H1 (cell line): ENCODE results near the gene TNFRSF6B. TPM values are rescaled to one million over a fixed set of nuclear protein-coding genes. Genes with fewer than 3 reads are reported as not detected.

Experiments
- CTCF ChIA-PET: fragments of 300-600 bp; sonication (Branson Sonifier 250); formaldehyde crosslinking; loops from one replicate; lab custom pipeline; 2021; ENCODE audit not compliant: partially characterized antibody; lab: Charles Lee
- POLR2A ChIA-PET: fragments of 300-600 bp; sonication (Branson Sonifier 250); formaldehyde crosslinking; loops from one replicate; lab custom pipeline; 2021; ENCODE audit warnings: inconsistent platforms; ENCODE audit not compliant: partially characterized antibody; lab: Charles Lee
- DNase-seq, 2 experiments: peaks; one replicate each; pipeline versions ENCODE4 v3.0.0 to v3.0.0-alpha.2; 2010 to 2022; ENCODE audit warnings: low spot score in 2 of 2, low read depth in 1 of 2, mixed read lengths in 1 of 2
- FAIRE-seq: peaks from 2 replicates; lab custom pipeline; 2011; peaks lifted over from hg19 to GRCh38; lab: Jason Lieb, UNC
- H2AFZ ChIP-seq: 2 replicates; pipeline ENCODE4 v1.8.1; 2012; ENCODE audit warnings: low read length, inconsistent platforms
- H2AK5ac ChIP-seq: 2 replicates; pipeline ENCODE4 v1.6.1; 2013; ENCODE audit warnings: low read depth, low read length
- H2BK120ac ChIP-seq: replicated peaks from 2 replicates; pipeline ENCODE3; 2013; ENCODE audit warnings: low read depth, low read length, inconsistent platforms
- H2BK12ac ChIP-seq: 2 replicates; pipeline ENCODE4 v1.6.1; 2013; ENCODE audit warnings: low read depth, low read length
- H2BK15ac ChIP-seq: 2 replicates; pipeline ENCODE4 v1.6.1; 2013; ENCODE audit warnings: low read length
- H2BK20ac ChIP-seq: 2 replicates; pipeline ENCODE4 v1.6.1; 2013; ENCODE audit warnings: low read length
- H2BK5ac ChIP-seq: 2 replicates; pipeline ENCODE4 v1.6.1; 2013; ENCODE audit warnings: low read depth, low read length
- H3K14ac ChIP-seq: 2 replicates; pipeline ENCODE4 v1.6.1; 2013; ENCODE audit warnings: inconsistent platforms; ENCODE audit not compliant: insufficient read length
- H3K18ac ChIP-seq: 2 replicates; pipeline ENCODE4 v1.6.1; 2013; ENCODE audit warnings: low read length; ENCODE audit errors: extremely low read depth
- H3K23ac ChIP-seq: 2 replicates; pipeline ENCODE4 v1.6.1; 2013; ENCODE audit warnings: inconsistent platforms; ENCODE audit not compliant: insufficient read length
- H3K23me2 ChIP-seq: 2 replicates; pipeline ENCODE4 v1.6.1; 2013; ENCODE audit warnings: low read depth, low read length
- H3K27ac ChIP-seq: 2 replicates; pipeline ENCODE4 v1.6.1; 2011; ENCODE audit warnings: low read depth, low read length, inconsistent platforms
- H3K27me3 ChIP-seq, 4 experiments: replicated peaks in 1 of 4; 1 replicate in 1 of 4; 2 replicates in 3 of 4; pipeline versions ENCODE4 v1.6.1 to v1.8.1; 2011 to 2013; ENCODE audit warnings: low read length in 3 of 4, mild to moderate bottlenecking in 3 of 4, inconsistent platforms in 2 of 4, mixed read lengths in 2 of 4, moderate library complexity in 1 of 4; ENCODE audit not compliant: control insufficient read depth in 3 of 4, insufficient read depth in 3 of 4; ENCODE audit errors: extremely low read depth in 1 of 4
- H3K36me3 ChIP-seq, 4 experiments: 2 replicates each; pipeline versions ENCODE4 v1.6.1 to v1.8.1; 2011 to 2013; ENCODE audit warnings: mild to moderate bottlenecking in 4 of 4, low read length in 3 of 4, moderate library complexity in 2 of 4, control low read depth in 1 of 4, inconsistent platforms in 1 of 4; ENCODE audit not compliant: insufficient read depth in 4 of 4, control insufficient read depth in 2 of 4
- H3K4ac ChIP-seq: replicated peaks from 2 replicates; pipeline ENCODE3; 2013; ENCODE audit warnings: low read length, low read depth, mixed read lengths, inconsistent platforms; ENCODE audit not compliant: insufficient read length
- H3K4me1 ChIP-seq, 4 experiments: replicated peaks in 1 of 4; 1 replicate in 1 of 4; 2 replicates in 3 of 4; pipeline versions ENCODE4 v1.6.1 to v1.8.1; 2011 to 2013; ENCODE audit warnings: low read length in 3 of 4, inconsistent platforms in 2 of 4, mixed read lengths in 1 of 4; ENCODE audit not compliant: insufficient read depth in 4 of 4, control insufficient read depth in 3 of 4
- H3K4me2 ChIP-seq, 2 experiments: 2 replicates each; pipeline versions ENCODE4 v1.6.1 to v1.8.1; 2011 to 2013; ENCODE audit warnings: low read depth in 2 of 2, low read length in 2 of 2, control low read depth in 1 of 2, inconsistent platforms in 1 of 2, mild to moderate bottlenecking in 1 of 2; ENCODE audit not compliant: insufficient read depth in 1 of 2
- H3K4me3 ChIP-seq, 4 experiments: fragments of 200-600, 300-600 bp in 1 of 4; sonication (generic), shearing (Covaris generic), sonication (Bioruptor Twin) in 1 of 4; 2 replicates each; pipeline versions ENCODE4 v1.5.1 to v1.8.1; 2011 to 2016; ENCODE audit warnings: low read length in 4 of 4, low read depth in 3 of 4, control low read depth in 2 of 4, inconsistent platforms in 2 of 4, mild to moderate bottlenecking in 2 of 4, mixed read lengths in 1 of 4, moderate library complexity in 1 of 4; ENCODE audit not compliant: insufficient read depth in 2 of 4; ENCODE audit errors: extremely low read depth in 1 of 4
- H3K56ac ChIP-seq: replicated peaks from 2 replicates; pipeline ENCODE3; 2013; ENCODE audit warnings: low read depth, mild to moderate bottlenecking, mixed read lengths, low read length, inconsistent platforms; ENCODE audit not compliant: insufficient read length
- H3K79me1 ChIP-seq: 2 replicates; pipeline ENCODE4 v1.6.1; 2013; ENCODE audit warnings: low read depth, low read length, control low read depth
- H3K79me2 ChIP-seq, 2 experiments: 2 replicates each; pipeline versions ENCODE4 v1.6.1 to v1.8.1; 2012 to 2013; ENCODE audit warnings: low read length in 2 of 2, mild to moderate bottlenecking in 2 of 2, inconsistent platforms in 1 of 2; ENCODE audit not compliant: insufficient read depth in 2 of 2, control insufficient read depth in 1 of 2
- H3K9ac ChIP-seq, 4 experiments: replicated peaks in 1 of 4; 1 replicate in 1 of 4; 2 replicates in 3 of 4; pipeline versions ENCODE4 v1.6.1 to v1.8.1; 2011 to 2013; ENCODE audit warnings: low read depth in 3 of 4, low read length in 3 of 4, control low read depth in 2 of 4, mild to moderate bottlenecking in 2 of 4, moderate library complexity in 2 of 4, inconsistent platforms in 1 of 4; ENCODE audit errors: extremely low read depth in 1 of 4
- H3K9me3 ChIP-seq, 2 experiments: 2 replicates each; pipeline versions ENCODE4 v1.6.1 to v1.8.1; 2012 to 2013; ENCODE audit warnings: mild to moderate bottlenecking in 2 of 2, moderate library complexity in 2 of 2, control low read depth in 1 of 2, inconsistent platforms in 1 of 2, low read depth in 1 of 2, low read length in 1 of 2, mixed read lengths in 1 of 2; ENCODE audit not compliant: insufficient read depth in 2 of 2
- H4K20me1 ChIP-seq, 2 experiments: replicated peaks in 1 of 2; 2 replicates each; pipeline versions ENCODE3 to v1.8.1; 2011 to 2013; ENCODE audit warnings: inconsistent platforms in 2 of 2, low read length in 2 of 2, mild to moderate bottlenecking in 1 of 2; ENCODE audit not compliant: insufficient read depth in 2 of 2, control insufficient read depth in 1 of 2
- H4K5ac ChIP-seq: 2 replicates; pipeline ENCODE4 v1.6.1; 2013; ENCODE audit warnings: low read length, low read depth, mixed read lengths, inconsistent platforms; ENCODE audit not compliant: insufficient read length
- H4K8ac ChIP-seq: 2 replicates; pipeline ENCODE4 v1.8.0; 2013; ENCODE audit warnings: mild to moderate bottlenecking, moderate library complexity, low read length, inconsistent platforms; ENCODE audit not compliant: insufficient read depth; ENCODE audit errors: extremely low read depth
- H4K91ac ChIP-seq: replicated peaks from 2 replicates; pipeline ENCODE3; 2013; ENCODE audit warnings: low read length, mixed read lengths, inconsistent platforms; ENCODE audit not compliant: insufficient read length
- BRCA1 ChIP-seq: IDR thresholded peaks from 2 replicates; pipeline ENCODE4 v1.6.1; 2012; ENCODE audit warnings: low read depth, low read length, improper control_type of control experiment
- CEBPB ChIP-seq: IDR thresholded peaks from 2 replicates; pipeline ENCODE4 v1.6.1; 2012; ENCODE audit warnings: low read depth, low read length
- CHD2 ChIP-seq: IDR thresholded peaks from 2 replicates; pipeline ENCODE4 v1.6.1; 2012; ENCODE audit warnings: low read length, improper control_type of control experiment
- CTBP2 ChIP-seq: IDR thresholded peaks from 2 replicates; pipeline ENCODE4 v1.7.0; 2011; ENCODE audit warnings: borderline replicate concordance, mild to moderate bottlenecking, moderate library complexity, mixed read lengths, low read length; ENCODE audit not compliant: insufficient read depth, insufficient read length
- CTCF ChIP-seq, 3 experiments: IDR thresholded peaks; 1 replicate in 2 of 3; 2 replicates in 1 of 3; pipeline versions ENCODE4 v1.5.1 to v1.6.1; 2011; ENCODE audit warnings: low read length in 3 of 3, mild to moderate bottlenecking in 3 of 3, inconsistent platforms in 2 of 3, low read depth in 1 of 3, moderate library complexity in 1 of 3; ENCODE audit not compliant: insufficient read depth in 1 of 3; ENCODE audit errors: control extremely low read depth in 1 of 3
- SIRT6 ChIP-seq: IDR thresholded peaks from one replicate; pipeline ENCODE4 v1.7.1; 2012; ENCODE audit warnings: low read length, inconsistent platforms
- TAF1 ChIP-seq: IDR thresholded peaks from 2 replicates; pipeline ENCODE4 v1.6.1; 2011; ENCODE audit warnings: mild to moderate bottlenecking, low read depth, low read length
- WGBS, 2 experiments: shearing (Covaris generic) in 1 of 2; methylation state at CpG; one replicate each; pipeline versions ENCODE4 v1.1.6 to v1.1.7; 2013 to 2015; ENCODE audit warnings: low lambda C conversion rate in 2 of 2, mixed read lengths in 2 of 2, inconsistent platforms in 1 of 2, low coverage in 1 of 2, missing lambda C conversion rate in 1 of 2; ENCODE audit not compliant: insufficient replicate concordance in 2 of 2, insufficient coverage in 1 of 2, insufficient read length in 1 of 2; ENCODE audit errors: extremely low coverage in 1 of 2, missing lambda C conversion rate in 1 of 2; 5-methylcytosine and 5-hydroxymethylcytosine counted together
- polyA plus RNA-seq, 7 experiments: library from polyadenylated mRNA; depleted of rRNA in 3 of 7; stranded (reverse) in 5 of 7; unstranded in 2 of 7; fragments of >200 nt in 5 of 7; fragments of 200-250 nt in 2 of 7; gene quantifications; 1 replicate in 5 of 7; 2 replicates in 1 of 7; 4 replicates in 1 of 7; pipeline versions ENCODE4 v1.2.1 to v1.2.3, GENCODE V29; 2011 to 2013; ENCODE audit warnings: missing spikeins in 2 of 7, mixed read lengths in 2 of 7
- total RNA-seq: library from RNA; stranded (reverse); fragmentation: NEBNext Ultra II Directional; extraction: Animal tissue kit (Norgen Biotek cat#: 25700); gene quantifications from 2 replicates; pipeline ENCODE4 v1.2.1, GENCODE V29; 2021

The TNFRSF6B gene
- total and polyA plus RNA-seq, 2 of the 8 experiments (the other 6 are each of a cell fraction or from before 2014, with no cell fraction given): 3.1 TPM; not detected in 1

- H3K9ac ChIP-seq: peak overlapping the region; percentile 49 to 78 (median 52); a peak in 6 of 7 replicates
- ChIA-PET POLR2A (interaction anchor here (0.8 to 2.6 kb wide), 11 partner anchors 10 to 218 kb away, joined by 3 to 23 read pairs (median 4); partner anchors contain the start of genes ARFRP1, RTEL1, TPD52L2 and ZGPAT), CTCF (interaction anchor here (0.8 to 2.2 kb wide), 9 partner anchors 15 to 233 kb away, joined by 3 to 18 read pairs (median 5); partner anchors contain the start of gene TPD52L2)
- no peak overlapping the region for H3K23ac ChIP-seq
- H2BK120ac ChIP-seq: no peak overlapping the region
- no peak overlapping the region for H2AK5ac ChIP-seq
- peak overlapping the region; percentile 60 for H3K18ac ChIP-seq
- H2AFZ ChIP-seq: no peak overlapping the region
- no peak overlapping the region for H2BK12ac ChIP-seq
- DNase-seq (peak in 1 of 2 experiments; percentile 86), FAIRE-seq (no peak)
- H3K36me3 ChIP-seq: peaks cover 0 to 11% (median 5%) of the 10 kb centered on the region in 4 experiments; a peak in 2 of 8 replicates
- H3K56ac ChIP-seq: peak overlapping the region; percentile 14
- peak overlapping the region; percentile 54 for H4K91ac ChIP-seq
- H2BK20ac ChIP-seq: no peak overlapping the region
- no peaks in the 10 kb centered on the region for H3K79me1 ChIP-seq
- H3K14ac ChIP-seq: no peak overlapping the region
- peak overlapping the region; percentile 49 to 83 (median 60) for H3K4me3 ChIP-seq
- no peaks in the 10 kb centered on the region for H3K79me2 ChIP-seq
- no peak overlapping the region for H4K5ac ChIP-seq
- no peaks in the 10 kb centered on the region for H3K9me3 ChIP-seq
- no peak overlapping the region for H3K27ac ChIP-seq
- 8% methylated on average over 25 of the region's 29 CpGs; no CpG with 5 or more reads in 1 of the 2 experiments for WGBS, 2 experiments
- peak overlapping the region; percentile 11 for H3K4ac ChIP-seq
- peak overlapping the region; percentile 70 to 75 for H3K4me2 ChIP-seq
- peaks cover 0 to 14% of the 10 kb centered on the region in 2 experiments for H4K20me1 ChIP-seq
- peak overlapping the region; percentile 78 for H2BK5ac ChIP-seq
- H2BK15ac ChIP-seq: peak overlapping the region; percentile 46; the same call in 1 of the 2 replicates
- H3K4me1 ChIP-seq: peaks cover 0 to 20% (median 11%) of the 10 kb centered on the region in 4 experiments; a peak in 6 of 7 replicates
- H3K27me3 ChIP-seq: peaks cover 0 to 12% (median 8%) of the 10 kb centered on the region in 4 experiments; a peak in 4 of 7 replicates
- peak overlapping the region; percentile 93; the same call in 1 of the 2 replicates for H4K8ac ChIP-seq
- peaks cover 13% of the 10 kb centered on the region; the same call in 1 of the 2 replicates for H3K23me2 ChIP-seq
- no peak for TF ChIP-seq CHD2
- TF ChIP-seq CTBP2: no peak
- peak in 1 of 3 experiments; percentile 5; a peak in 1 of 4 replicates for TF ChIP-seq CTCF (IDR thresholded peaks at IDR 0.05; ENCODE audit: control extremely low read depth in 1 of 3, insufficient read depth in 1 of 3, low read depth in 1 of 3, low read length in 3 of 3)
- no peak for TF ChIP-seq SIRT6
- TF ChIP-seq TAF1: 0 out of 2 replicates have a peak, but pooled peaks have one; percentile 8
- peak; percentile 98 for TF ChIP-seq CEBPB
- no peak for TF ChIP-seq BRCA1
These were observed 44.3 kb downstream of the TNFRSF6B start for GRCh38 chr20:63740627-63741353.
